Endothelial cell of umbilical vein (primary cell): Measurements from ENCODE around the gene C13orf46.

Experiments
- CTCF ChIP-seq, 2 donors: IDR thresholded peaks; 1 replicate in 1 of 2; 2 replicates in 1 of 2; pipeline ENCODE4 v1.5.1; 2011; ENCODE audit warnings: low read length in 2 of 2, mild to moderate bottlenecking in 2 of 2, moderate library complexity in 2 of 2, control low read depth in 1 of 2, inconsistent platforms in 1 of 2, low read depth in 1 of 2; ENCODE audit not compliant: insufficient read depth in 1 of 2; ENCODE audit errors: extremely low read depth in 1 of 2
- EZH2 ChIP-seq: IDR thresholded peaks from 2 replicates; pipeline ENCODE4 v1.6.1; 2012; ENCODE audit warnings: borderline replicate concordance, low read depth, mild to moderate bottlenecking, moderate library complexity, low read length, inconsistent platforms; ENCODE audit not compliant: severe bottlenecking
- FOS ChIP-seq: IDR thresholded peaks from 2 replicates; pipeline ENCODE4 v1.6.1; 2011; ENCODE audit warnings: mild to moderate bottlenecking, low read length, moderate library complexity, borderline replicate concordance; ENCODE audit not compliant: insufficient read depth
- GATA2 ChIP-seq: IDR thresholded peaks from 2 replicates; pipeline ENCODE4 v1.7.0; 2011; ENCODE audit warnings: low read depth, mild to moderate bottlenecking, moderate library complexity, mixed read lengths, low read length; ENCODE audit not compliant: insufficient read length, insufficient read depth
- MYC ChIP-seq: IDR thresholded peaks from one replicate; pipeline ENCODE4 v1.6.1; 2011; ENCODE audit warnings: mild to moderate bottlenecking, low read depth, low read length
- POLR2A ChIP-seq: IDR thresholded peaks from 2 replicates; pipeline ENCODE4 v1.6.1; 2012; ENCODE audit warnings: low read depth, mild to moderate bottlenecking, control low read depth, low read length
- POLR2AphosphoS5 ChIP-seq: IDR thresholded peaks from 2 replicates; pipeline ENCODE4 v1.6.1; 2012; ENCODE audit warnings: low read depth, mild to moderate bottlenecking, control low read depth, low read length, moderate library complexity; ENCODE audit not compliant: insufficient read depth
- TF ChIP-seq, protein P1 (sequence below): IDR thresholded peaks from 2 replicates; pipeline ENCODE4 v1.6.1; 2011; ENCODE audit not compliant: insufficient read depth, insufficient read length

DNA sequence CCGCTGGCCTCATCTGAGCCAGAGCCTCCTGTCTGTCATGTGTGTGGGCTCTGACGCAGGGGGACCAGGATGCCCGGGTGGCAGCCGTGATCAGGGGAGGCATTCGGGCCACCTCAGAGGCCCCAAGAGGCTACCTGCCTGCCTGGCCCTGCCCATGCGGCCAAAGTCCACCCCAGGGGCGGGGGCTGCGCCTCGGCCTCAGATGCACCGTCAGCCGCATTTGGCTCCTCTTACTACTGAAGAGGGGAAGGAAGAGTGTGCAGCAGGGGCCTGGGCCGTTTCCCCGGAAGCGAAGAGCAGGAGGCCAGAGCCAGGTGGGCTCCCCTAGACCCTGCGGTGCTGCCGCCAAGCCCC, 34.0 kb downstream of the C13orf46 start:
- TF ChIP-seq CTCF (IDR thresholded peaks at IDR 0.05; ENCODE audit: extremely low read depth in 1 of 2, insufficient read depth in 1 of 2, low read depth in 1 of 2, low read length in 2 of 2) (no peak), MYC (no peak), GATA2 (no peak), POLR2A (no peak), POLR2AphosphoS5 (no peak), EZH2 (no peak), FOS (no peak)
- TF ChIP-seq, protein P1, sequence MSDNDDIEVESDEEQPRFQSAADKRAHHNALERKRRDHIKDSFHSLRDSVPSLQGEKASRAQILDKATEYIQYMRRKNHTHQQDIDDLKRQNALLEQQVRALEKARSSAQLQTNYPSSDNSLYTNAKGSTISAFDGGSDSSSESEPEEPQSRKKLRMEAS = no peak
